RWPE1 (cell line): ENCODE data around the gene PNN.
"Not testable (repeated sequence)": the region's sequence is repeated elsewhere in the genome, so short reads cannot be mapped to it uniquely, and the experiment has no call there.

ENCODE experiments used
- CTCF ChIA-PET: fragments of 350-600 bp; sonication (Branson Sonifier 250); formaldehyde crosslinking; extraction: SDS; loops from one replicate; lab custom pipeline; 2021; lab: Yijun Ruan, JAX
- POLR2A ChIA-PET: fragments of 400-600 bp; formaldehyde crosslinking; extraction: SDS; loops from one replicate; lab custom pipeline; 2020; ENCODE audit warnings: antibody characterized with exemption; ENCODE audit not compliant: low non-redundant PET; lab: Yijun Ruan, JAX
- DNase-seq: peaks from one replicate; pipeline ENCODE4 v3.0.0; 2012; ENCODE audit warnings: low spot score
- H3K27ac ChIP-seq: fragments of 450-650 bp; 2 replicates; pipeline ENCODE4 v1.5.1; 2017
- TF ChIP-seq, protein P1 (sequence below): fragments of 450-650 bp; conservative IDR thresholded peaks from 2 replicates; pipeline ENCODE4 v1.5.1; 2017; ENCODE audit warnings: low read depth, mild to moderate bottlenecking

Gene PNN

DNA sequence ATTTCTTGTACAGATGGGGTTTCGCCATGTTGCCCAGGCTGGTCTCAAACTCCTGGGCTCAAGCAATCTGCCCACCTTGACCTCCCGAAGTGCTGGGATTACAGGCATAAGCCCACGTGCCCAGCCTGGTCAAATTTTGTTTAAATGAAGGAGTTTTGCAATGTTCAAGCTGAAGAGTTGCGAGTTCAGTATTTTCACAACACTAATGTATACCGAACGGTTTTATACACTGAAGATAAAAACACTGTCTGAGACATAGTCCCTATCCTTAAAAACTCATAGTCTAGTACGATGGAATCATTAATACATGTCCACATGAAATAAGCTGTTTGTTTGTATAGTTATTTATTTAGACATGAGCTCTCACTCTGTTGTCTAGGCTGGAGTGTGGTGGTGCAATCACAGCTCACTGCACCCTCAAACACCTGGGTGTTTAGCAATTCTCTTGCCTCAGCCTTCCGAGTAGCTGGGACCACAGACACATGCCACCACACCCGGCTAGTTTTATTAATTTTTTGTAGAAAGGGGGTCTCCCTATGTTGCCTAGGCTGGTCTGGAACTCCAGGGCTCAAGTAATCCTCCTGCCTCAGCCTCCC is 20.4 kb upstream of the PNN start:
- H3K27ac ChIP-seq = no peak overlapping the region
- no peak for DNase-seq
- ChIA-PET POLR2A (interaction anchor here (0.5 kb wide), 1 partner anchor 15 kb away, joined by 4 read pairs; no protein-coding TSS in a partner anchor), CTCF (no interaction called here)
- TF ChIP-seq, protein P1, sequence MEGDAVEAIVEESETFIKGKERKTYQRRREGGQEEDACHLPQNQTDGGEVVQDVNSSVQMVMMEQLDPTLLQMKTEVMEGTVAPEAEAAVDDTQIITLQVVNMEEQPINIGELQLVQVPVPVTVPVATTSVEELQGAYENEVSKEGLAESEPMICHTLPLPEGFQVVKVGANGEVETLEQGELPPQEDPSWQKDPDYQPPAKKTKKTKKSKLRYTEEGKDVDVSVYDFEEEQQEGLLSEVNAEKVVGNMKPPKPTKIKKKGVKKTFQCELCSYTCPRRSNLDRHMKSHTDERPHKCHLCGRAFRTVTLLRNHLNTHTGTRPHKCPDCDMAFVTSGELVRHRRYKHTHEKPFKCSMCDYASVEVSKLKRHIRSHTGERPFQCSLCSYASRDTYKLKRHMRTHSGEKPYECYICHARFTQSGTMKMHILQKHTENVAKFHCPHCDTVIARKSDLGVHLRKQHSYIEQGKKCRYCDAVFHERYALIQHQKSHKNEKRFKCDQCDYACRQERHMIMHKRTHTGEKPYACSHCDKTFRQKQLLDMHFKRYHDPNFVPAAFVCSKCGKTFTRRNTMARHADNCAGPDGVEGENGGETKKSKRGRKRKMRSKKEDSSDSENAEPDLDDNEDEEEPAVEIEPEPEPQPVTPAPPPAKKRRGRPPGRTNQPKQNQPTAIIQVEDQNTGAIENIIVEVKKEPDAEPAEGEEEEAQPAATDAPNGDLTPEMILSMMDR = no peak

DNA sequence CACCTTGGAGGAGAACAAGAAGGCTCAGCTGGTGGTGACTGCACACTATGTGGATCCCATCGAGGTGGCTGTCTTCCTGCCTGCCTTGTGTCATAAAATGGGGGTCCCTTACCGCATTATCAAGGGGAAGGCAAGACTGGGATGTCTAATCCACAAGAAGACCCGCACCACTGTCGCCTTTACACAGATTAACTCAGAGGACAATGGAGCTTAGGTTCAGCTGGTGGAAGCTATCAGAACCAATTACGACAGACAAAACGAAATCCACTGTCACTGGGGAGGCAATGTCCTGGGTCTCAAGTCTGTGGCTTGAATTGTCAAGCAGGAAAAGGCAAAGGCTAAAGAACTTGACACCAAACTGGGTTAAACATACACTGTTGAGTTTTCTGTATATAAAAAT is 17.6 kb upstream of the PNN start:
- TF ChIP-seq, protein P1 = no peak
- ChIA-PET POLR2A (no interaction called here), CTCF (interaction anchor here (0.8 kb wide), 1 partner anchor 1448 kb away, joined by 7 read pairs; no protein-coding TSS in a partner anchor)
- H3K27ac ChIP-seq = no peak overlapping the region
- no peak for DNase-seq

DNA sequence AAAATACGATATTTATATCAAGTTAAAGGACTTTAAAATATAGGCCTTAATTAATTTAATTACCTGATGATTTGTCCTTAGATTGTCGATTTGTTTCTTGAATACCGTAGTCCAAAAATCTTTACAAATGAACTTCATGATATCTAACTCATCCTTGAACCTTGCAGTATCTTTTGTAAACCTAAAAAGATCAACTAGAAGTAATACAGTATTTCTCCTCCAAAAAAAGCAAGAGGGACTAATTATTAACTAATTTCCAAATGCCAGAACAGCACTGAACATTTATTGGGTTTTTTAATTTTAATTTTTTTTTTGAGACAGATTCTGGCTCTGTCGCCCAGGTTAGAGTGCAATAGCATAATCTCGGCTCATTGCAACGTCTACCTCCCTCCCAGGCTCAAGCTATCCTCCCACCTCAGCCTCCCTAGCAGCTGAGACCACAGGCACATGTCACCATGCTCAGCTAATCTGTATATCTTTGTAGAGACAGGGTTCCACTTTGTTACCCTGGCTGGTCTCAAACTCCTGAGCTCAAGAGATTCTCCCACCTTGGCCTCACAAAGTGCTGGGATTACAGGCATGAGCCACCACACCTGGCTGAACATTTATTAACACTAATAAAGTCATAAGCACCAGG is 16.7 kb upstream of the PNN start:
- TF ChIP-seq, protein P1 = no peak
- DNase-seq = no peak
- ChIA-PET CTCF (no interaction called here), POLR2A (no interaction called here)
- no peak overlapping the region for H3K27ac ChIP-seq

DNA sequence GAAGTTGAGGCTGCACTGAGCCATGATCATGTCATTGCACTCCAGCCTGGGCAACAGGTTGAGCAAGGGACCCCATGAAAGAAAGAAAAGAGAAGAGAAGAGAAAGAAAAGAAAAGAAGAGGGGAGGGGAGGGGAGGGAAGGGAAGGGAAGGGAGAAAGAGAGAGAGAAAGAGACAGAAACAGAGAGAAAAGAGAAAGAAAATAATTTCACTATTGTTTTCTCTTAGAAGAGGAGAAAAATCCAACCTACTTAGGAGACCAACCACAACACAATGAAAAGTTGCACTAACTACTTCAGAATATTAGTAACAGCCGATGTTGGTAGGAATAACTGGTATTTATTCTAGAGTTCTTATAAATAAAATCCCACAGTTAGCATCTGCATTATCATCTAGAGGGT is 14.6 kb upstream of the PNN start:
- TF ChIP-seq, protein P1 = no peak
- DNase-seq = no peak
- no peak overlapping the region for H3K27ac ChIP-seq
- CTCF ChIA-PET = no interaction called here
- POLR2A ChIA-PET = no interaction called here

DNA sequence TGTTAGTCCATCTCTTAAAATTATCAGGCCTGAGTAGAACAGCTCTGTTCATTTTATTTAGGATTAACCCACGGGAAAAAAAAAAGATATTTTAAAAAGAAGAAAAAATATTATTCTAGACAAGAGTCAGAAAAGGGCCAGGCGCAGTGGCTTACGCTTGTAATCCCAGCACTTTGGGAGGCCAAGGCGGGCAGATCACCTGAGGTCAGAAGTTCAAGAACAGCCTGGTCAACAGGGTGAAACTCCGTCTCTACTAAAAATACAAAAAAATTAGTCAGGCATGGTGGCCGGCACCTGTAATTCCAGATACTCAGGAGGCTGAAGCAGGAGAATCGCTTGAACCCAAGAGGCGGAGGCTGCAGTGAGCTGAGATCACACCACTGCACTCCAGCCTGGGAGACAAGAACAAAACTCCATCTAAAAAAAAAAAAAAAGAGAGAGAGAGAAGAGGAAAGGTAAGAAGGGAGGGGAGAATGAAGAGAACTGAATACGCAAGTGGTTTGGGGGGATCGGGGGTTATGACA is 7.2 kb upstream of the PNN start:
- POLR2A ChIA-PET, DNase-seq, H3K27ac ChIP-seq, CTCF ChIA-PET: not testable (repeated sequence)

- ChIA-PET CTCF (no interaction called here), POLR2A (no interaction called here)
- TF ChIP-seq, protein P1 = no peak
- no peak overlapping the region for H3K27ac ChIP-seq
- DNase-seq = no peak
Observed at GRCh38 chr14:39168591-39168990, 6.5 kb upstream of the PNN start.

GRCh38 chr14:39169541-39169900 is 5.5 kb upstream of the PNN start:
- POLR2A ChIA-PET = interaction anchor here (0.9 to 1.7 kb wide), 2 partner anchors 97 to 99 kb away, joined by 4 to 21 read pairs; no protein-coding TSS in a partner anchor
- no peak for DNase-seq
- TF ChIP-seq, protein P1 = no peak
- peak overlapping the region; percentile 97 for H3K27ac ChIP-seq
- CTCF ChIA-PET = interaction anchor here (0.6 kb wide), 1 partner anchor 195 kb away, joined by 3 read pairs; no protein-coding TSS in a partner anchor
